Ectodermal cell (in vitro differentiated cells): ENCODE data around the gene RNF213.
"Not testable (repeated sequence)": the region's sequence is repeated elsewhere in the genome, so short reads cannot be mapped to it uniquely, and the experiment has no call there.

Experiments
- H3K27ac ChIP-seq: 2 replicates; pipeline ENCODE4 v1.7.0; 2013; ENCODE audit warnings: mild to moderate bottlenecking, low read depth, low read length; ENCODE audit not compliant: insufficient read depth, poor library complexity, severe bottlenecking
- H3K27me3 ChIP-seq: 2 replicates; pipeline ENCODE4 v1.7.0; 2013; ENCODE audit warnings: mild to moderate bottlenecking, low read length; ENCODE audit not compliant: insufficient read depth, control insufficient read depth, poor library complexity, severe bottlenecking
- H3K36me3 ChIP-seq: one replicate; pipeline ENCODE4 v1.7.0; 2013; ENCODE audit warnings: low read length; ENCODE audit not compliant: control insufficient read depth, insufficient read depth
- H3K4me1 ChIP-seq: one replicate; pipeline ENCODE4 v1.7.0; 2013; ENCODE audit warnings: low read length; ENCODE audit not compliant: control insufficient read depth, insufficient read depth
- H3K4me3 ChIP-seq: 2 replicates; pipeline ENCODE4 v1.7.0; 2013; ENCODE audit warnings: low read depth, low read length, control low read depth; ENCODE audit not compliant: insufficient read depth
- H3K9me3 ChIP-seq: 2 replicates; pipeline ENCODE4 v1.7.0; 2013; ENCODE audit warnings: mild to moderate bottlenecking, low read length, moderate library complexity; ENCODE audit not compliant: control insufficient read depth
- WGBS, 2 experiments: methylation state at CpG; one replicate each; pipeline ENCODE4 v1.1.7; 2013; ENCODE audit warnings: missing lambda C conversion rate in 2 of 2; 5-methylcytosine and 5-hydroxymethylcytosine counted together

Gene RNF213

GRCh38 chr17:80401086-80401485, 140.4 kb downstream of the RNF213 start:
- not testable (repeated sequence) for H3K9me3 ChIP-seq, H3K4me3 ChIP-seq, H3K36me3 ChIP-seq, H3K27ac ChIP-seq, H3K4me1 ChIP-seq, H3K27me3 ChIP-seq
- WGBS, 2 experiments, result 86 to 87% methylated on average over 9 of the region's 9 CpGs

GRCh38 chr17:80402102-80402501, 141.4 kb downstream of the RNF213 start:
- 93% methylated on average over 13 of the region's 13 CpGs for WGBS, 2 experiments
- H3K4me1 ChIP-seq, H3K36me3 ChIP-seq, H3K9me3 ChIP-seq, H3K4me3 ChIP-seq, H3K27ac ChIP-seq, H3K27me3 ChIP-seq: not testable (repeated sequence)

DNA sequence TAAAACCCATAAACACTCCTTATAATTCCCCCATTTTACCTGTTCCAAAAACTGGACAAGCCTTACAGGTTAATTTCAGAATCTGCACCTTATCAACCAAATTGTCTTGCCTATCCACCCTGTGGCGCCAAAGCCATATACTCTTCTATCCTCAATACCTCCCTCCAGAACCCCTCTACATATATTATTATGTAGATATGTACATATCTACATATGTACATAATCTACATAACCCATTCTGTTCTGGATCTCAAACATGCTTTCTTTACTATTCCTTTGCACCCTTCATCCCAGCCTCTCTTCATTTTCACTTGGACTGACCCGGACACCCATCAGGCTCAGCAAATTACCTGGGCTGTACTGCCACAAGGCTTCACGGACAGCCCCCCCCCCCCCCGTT, 142.3 kb downstream of the RNF213 start:
- no peak overlapping the region for H3K4me3 ChIP-seq
- no peaks in the 10 kb centered on the region for H3K36me3 ChIP-seq
- H3K4me1 ChIP-seq, result no peaks in the 10 kb centered on the region
- WGBS, 2 experiments, result 71 to 82% methylated on average over 3 of the region's 4 CpGs
- no peaks in the 10 kb centered on the region for H3K9me3 ChIP-seq
- peaks cover 9% of the 10 kb centered on the region for H3K27me3 ChIP-seq
- H3K27ac ChIP-seq, result no peak overlapping the region

DNA sequence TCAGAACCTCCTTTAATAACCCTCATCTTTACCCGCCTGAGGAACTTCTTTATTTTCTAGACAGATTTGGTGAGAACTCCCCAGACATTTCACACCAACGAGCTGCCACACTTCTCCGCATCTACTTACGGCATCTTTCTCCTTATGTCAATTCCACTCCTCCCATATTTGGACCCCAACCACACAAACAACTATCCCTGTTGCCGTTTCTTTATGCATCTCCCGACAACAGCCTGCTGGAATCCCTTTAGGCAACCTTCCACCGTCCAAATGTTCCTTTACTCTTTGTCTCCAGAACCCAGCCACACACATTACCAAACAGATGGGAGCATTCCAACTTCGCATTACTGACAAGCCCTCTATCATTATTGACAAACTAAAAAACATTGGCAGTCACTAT, 145.5 kb downstream of the RNF213 start:
- Histone ChIP-seq H3K4me1 (no peaks in the 10 kb centered on the region), H3K27me3 (peaks cover 16% of the 10 kb centered on the region), H3K4me3 (no peak overlapping the region), H3K9me3 (no peaks in the 10 kb centered on the region), H3K27ac (no peak overlapping the region), H3K36me3 (no peaks in the 10 kb centered on the region)
- whole genome bisulfite sequencing, 2 experiments, result 90 to 93% methylated on average over 8 of the region's 8 CpGs

DNA sequence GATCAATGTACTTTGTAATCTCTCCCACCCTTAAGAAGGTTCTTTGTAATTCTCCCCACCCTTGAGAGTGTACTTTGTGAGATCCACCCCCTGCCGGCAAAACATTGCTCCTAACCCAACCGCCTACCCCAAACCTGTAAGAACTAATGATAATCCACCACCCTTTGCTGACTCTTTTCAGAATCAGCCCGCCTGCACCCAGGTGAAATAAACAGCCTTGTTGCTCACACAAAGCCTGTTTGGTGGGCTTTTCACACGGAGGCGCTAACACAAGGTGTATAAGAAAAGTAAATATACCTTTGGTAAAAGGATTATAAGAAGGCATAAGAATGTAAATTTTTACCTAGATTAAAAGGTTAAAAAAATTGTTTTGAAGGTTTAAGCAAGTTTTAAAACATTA, 147.3 kb downstream of the RNF213 start:
- not testable (repeated sequence) for H3K4me3 ChIP-seq, H3K9me3 ChIP-seq, H3K4me1 ChIP-seq, H3K36me3 ChIP-seq, H3K27ac ChIP-seq
- peaks cover 31% of the 10 kb centered on the region for H3K27me3 ChIP-seq
- WGBS, 2 experiments, result 53 to 65% methylated on average over 5 of the region's 5 CpGs

DNA sequence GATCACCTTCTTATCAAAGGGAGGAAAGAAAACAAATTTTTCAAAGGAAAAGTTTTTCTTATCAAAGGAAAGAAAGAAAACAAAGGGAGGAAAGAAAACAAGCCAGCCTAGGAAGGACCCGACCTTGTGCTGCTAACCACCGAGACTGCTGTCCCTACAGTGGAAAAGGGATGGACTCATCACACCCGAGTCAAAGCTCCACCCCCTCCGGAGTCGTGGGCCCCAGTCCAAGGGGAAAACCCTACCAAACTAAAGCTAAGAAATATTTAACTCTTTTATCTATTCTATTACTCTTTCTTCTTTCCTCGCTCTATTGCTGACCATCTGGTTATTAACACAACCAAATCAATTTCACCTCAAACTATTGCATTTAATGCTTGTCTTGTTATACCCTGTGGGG, 148.2 kb downstream of the RNF213 start:
- WGBS, 2 experiments, result 64 to 65% methylated on average over 6 of the region's 6 CpGs

DNA sequence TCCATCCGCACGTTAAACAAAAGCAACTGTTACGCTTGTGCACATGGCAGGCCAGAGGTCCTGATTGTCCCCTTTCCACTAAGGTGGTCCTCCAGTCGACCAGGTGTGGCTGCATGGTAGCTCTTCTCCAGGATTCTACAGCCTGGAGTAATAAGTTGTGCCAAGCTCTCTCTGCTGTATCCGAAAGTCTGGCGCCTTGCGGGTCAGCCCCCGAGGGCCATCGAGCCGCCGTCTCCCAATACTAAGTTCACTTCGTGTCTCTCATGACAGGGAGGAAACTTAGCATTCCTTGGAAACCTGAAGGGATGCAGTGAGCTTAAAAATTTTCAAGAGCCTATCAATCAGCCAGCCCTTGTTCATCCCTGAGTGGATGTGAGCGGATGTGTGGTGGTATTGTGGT, 149.0 kb downstream of the RNF213 start:
- no peak overlapping the region for H3K4me3 ChIP-seq
- 92% methylated on average over 13 of the region's 13 CpGs for WGBS, 2 experiments
- no peaks in the 10 kb centered on the region for H3K36me3 ChIP-seq
- no peak overlapping the region for H3K27ac ChIP-seq
- no peaks in the 10 kb centered on the region for H3K4me1 ChIP-seq
- H3K27me3 ChIP-seq, result peaks cover 48% of the 10 kb centered on the region
- no peaks in the 10 kb centered on the region for H3K9me3 ChIP-seq

More for the DNA sequence above, 148.2 kb downstream of the RNF213 start:
- Histone ChIP-seq H3K27me3 (peaks cover 41% of the 10 kb centered on the region), H3K27ac (no peak overlapping the region), H3K9me3 (no peaks in the 10 kb centered on the region), H3K36me3 (no peaks in the 10 kb centered on the region), H3K4me3 (no peak overlapping the region), H3K4me1 (no peaks in the 10 kb centered on the region)

- H3K36me3 ChIP-seq, H3K9me3 ChIP-seq, H3K4me3 ChIP-seq, H3K4me1 ChIP-seq, H3K27ac ChIP-seq: not testable (repeated sequence)
- WGBS, 2 experiments, result 89 to 90% methylated on average over 16 of the region's 16 CpGs
- peaks cover 50% of the 10 kb centered on the region for H3K27me3 ChIP-seq
Measured at GRCh38 chr17:80410441-80411087, 149.9 kb downstream of the RNF213 start.

DNA sequence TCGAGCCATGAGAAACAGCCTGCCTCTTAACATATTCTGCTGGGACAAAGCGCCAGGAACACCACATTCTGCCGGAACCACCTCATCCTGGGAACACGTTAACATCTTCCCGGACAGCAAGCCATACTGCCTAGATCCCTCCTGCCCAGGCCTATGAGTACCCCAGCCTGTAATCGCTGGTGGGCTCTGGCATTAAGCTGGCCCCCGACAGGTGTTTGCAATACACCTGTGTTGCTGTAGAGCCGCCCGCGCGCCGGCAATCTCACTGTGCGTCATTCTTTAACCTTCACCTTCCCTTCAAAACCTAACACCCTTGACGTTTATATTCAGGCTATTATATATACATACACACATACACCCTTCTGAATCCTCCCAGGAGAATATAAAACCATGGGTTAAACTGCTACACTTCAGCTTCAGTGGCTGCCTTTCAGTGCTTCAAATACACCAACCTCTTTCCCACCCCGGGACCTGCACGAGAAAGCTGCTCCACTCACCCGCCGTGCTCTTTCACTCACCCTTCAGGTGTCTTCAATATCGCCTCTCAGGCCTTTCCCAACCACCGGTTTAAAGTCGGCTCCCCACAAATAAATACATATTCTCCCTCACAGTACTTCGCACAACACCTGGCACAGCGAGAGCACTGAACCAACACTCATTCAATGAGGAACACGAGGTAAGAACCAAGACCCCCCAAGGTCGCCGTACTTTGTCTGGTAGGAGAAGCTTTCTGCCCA, 153.3 kb downstream of the RNF213 start:
- Histone ChIP-seq H3K27me3 (peaks cover 41% of the 10 kb centered on the region), H3K9me3 (no peaks in the 10 kb centered on the region), H3K36me3 (no peaks in the 10 kb centered on the region), H3K4me1 (no peaks in the 10 kb centered on the region), H3K4me3 (peak overlapping the region; percentile 84), H3K27ac (no peak overlapping the region)
- WGBS, 2 experiments, result 58 to 60% methylated on average over 26 of the region's 26 CpGs

- Histone ChIP-seq H3K4me1 (no peaks in the 10 kb centered on the region), H3K36me3 (no peaks in the 10 kb centered on the region), H3K4me3 (peak overlapping the region; percentile 84), H3K9me3 (no peaks in the 10 kb centered on the region), H3K27me3 (peaks cover 41% of the 10 kb centered on the region), H3K27ac (no peak overlapping the region)
- 4% methylated on average over 15 of the region's 15 CpGs for WGBS, 2 experiments
Measured at GRCh38 chr17:80414508-80414802, 153.8 kb downstream of the RNF213 start.
